Limb (tissue), 2 donors: ENCODE results near the gene TTC7B.
A peak's percentile ranks its signal among the peaks of the same experiment; 100 is the strongest.

Experiments used
- DNase-seq, 2 donors: peaks; one replicate each; pipeline ENCODE4 v3.0.0-alpha.2; 2016; ENCODE audit errors: extremely low spot score in 2 of 2

The TTC7B gene

GRCh38 chr14:90742252-90742651 is 74.0 kb downstream of the TTC7B start:
- no peak for DNase-seq

GRCh38 chr14:90741682-90741946 is 74.6 kb downstream of the TTC7B start:
- DNase-seq = no peak

- DNase-seq = no peak
Observed at GRCh38 chr14:90740946-90741681, 75.1 kb downstream of the TTC7B start.

GRCh38 chr14:90740081-90740480 is 76.1 kb downstream of the TTC7B start:
- DNase-seq = no peak

- no peak for DNase-seq
Observed at GRCh38 chr14:90739318-90740068, 76.7 kb downstream of the TTC7B start.

DNA sequence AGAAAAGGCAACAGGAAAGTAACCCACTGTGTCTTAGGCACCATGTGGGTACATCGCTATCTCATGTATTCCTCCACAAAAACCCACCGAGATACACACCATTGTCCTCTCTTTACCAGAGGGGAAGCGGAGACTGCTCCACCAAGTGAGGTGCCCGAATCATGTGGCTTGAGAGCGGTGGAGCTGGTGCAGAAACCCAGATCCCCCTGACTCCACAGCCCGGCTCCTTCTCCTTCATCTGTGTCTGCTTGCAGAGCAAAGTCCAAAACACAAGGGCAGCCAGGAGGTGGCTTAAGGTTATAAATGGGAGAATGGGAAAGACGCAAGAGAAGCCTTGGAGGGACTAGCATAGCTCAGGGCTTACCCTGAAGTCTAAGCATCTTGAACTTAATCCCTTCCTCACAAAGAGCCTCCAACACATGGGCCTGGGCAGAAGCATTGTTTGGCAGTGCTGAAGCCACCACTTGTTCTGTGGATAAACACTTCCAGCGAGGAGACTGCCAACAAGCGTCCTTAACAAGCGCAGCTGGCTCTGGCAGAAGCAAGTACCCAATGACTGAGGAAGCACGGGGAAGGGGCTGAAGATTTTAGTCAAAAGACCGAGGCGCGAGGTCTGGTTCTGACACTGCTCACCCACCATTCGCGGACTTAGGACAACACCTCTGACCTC is 83.0 kb downstream of the TTC7B start:
- no peak for DNase-seq

DNA sequence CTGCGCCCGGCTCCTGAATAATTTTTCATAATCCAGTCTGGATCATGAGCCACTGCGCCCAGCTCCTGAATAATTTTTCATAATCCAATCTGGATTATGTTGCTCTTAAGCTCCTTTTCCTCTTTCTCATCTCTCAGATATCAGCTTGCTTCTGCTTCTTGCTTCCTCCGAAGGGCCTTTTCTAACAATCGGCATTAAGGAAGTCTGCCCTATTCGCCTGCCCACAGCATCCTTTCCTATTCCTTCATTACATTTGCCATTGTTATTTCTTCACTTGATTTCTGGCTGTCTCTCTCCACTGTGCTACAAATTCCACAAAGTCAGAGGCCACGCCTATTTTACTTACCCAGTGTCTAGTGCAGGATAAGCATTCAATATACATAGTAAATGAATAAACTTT is 83.5 kb downstream of the TTC7B start:
- no peak for DNase-seq

DNA sequence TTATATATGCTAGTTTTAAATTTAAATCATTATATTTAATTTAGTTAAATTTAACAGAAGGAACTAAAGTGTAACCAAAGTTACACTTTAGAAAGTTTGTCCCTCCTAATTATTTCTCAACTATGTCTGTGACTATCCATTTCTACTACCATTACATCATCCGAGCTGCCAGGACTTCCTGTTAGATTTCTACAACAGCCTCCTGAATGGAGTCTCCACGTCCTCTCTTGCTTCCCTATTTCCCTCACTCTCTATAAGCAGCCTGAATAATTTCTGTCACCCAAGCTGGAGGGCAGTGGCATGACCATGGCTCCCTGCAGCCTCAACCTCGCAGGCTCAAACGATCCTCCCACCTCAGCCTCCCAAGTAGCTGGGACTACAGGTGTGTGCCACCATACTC is 84.1 kb downstream of the TTC7B start:
- no peak for DNase-seq

DNA sequence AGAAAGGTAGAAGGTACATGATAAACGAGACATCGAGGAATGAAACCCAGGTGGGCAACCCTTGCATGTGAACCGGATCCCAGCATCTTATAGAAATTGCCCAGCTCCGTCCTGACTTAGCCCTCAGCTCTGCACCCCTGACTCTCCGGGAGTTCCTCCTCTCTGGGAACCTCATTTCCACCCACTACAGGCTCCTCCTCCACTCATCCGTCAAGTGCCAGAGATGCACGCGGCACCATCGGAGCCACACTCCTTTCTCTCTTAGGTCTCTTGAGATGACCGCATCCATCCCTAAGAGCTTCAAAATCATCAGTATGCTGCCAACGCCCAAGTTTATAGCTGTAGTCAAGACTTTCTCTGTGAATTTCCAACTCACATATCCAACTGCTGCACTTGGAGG is 84.7 kb downstream of the TTC7B start:
- DNase-seq = no peak

GRCh38 chr14:90730206-90730766 is 85.9 kb downstream of the TTC7B start:
- no peak for DNase-seq

- no peak for DNase-seq
Observed at GRCh38 chr14:90728951-90729350, 87.3 kb downstream of the TTC7B start.

GRCh38 chr14:90727082-90727481 is 89.1 kb downstream of the TTC7B start:
- no peak for DNase-seq

DNA sequence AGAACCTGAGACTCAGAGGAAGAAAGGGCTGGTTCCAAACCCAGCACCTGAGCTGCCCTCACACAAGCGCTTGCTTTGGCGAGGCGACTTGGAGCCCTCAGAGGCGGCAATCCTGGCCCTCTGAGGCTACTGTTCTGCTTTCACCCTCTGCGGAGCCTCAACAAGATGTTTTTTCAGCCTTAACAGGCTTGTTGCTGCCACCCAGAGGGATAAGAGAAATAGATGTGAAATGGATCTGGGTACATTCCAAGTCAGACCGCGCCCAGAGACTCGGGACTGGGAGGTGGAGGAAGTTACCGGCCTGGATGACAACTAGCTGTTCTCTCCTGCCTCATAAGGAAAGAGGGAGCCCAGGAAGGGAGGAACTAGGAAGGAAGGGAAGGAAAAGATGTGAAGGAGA is 89.6 kb downstream of the TTC7B start:
- DNase-seq = peak; percentile 47 to 50

- DNase-seq = no peak
Observed at GRCh38 chr14:90724866-90725265, 91.4 kb downstream of the TTC7B start.

DNA sequence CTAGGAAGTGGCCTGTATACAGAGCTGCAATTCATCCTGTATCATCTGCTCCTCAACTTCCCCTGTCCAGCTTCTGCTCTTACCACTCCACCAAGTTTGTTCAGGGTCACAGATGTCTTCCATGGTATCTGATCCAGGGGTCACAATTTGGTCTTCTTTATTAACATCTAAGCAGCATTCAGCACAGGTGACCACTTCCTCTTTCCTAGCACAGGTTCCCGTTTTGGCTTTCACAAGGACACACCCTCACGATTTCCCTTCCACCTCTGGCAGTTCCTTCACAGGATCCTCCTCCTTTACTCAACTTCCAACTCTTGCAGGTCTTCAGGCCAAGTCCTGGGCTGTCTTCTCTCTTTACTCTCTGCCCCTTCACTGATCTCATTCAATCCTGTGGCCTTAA is 93.6 kb downstream of the TTC7B start:
- no peak for DNase-seq

- DNase-seq = no peak
Observed at GRCh38 chr14:90721619-90722305, 94.5 kb downstream of the TTC7B start.

DNA sequence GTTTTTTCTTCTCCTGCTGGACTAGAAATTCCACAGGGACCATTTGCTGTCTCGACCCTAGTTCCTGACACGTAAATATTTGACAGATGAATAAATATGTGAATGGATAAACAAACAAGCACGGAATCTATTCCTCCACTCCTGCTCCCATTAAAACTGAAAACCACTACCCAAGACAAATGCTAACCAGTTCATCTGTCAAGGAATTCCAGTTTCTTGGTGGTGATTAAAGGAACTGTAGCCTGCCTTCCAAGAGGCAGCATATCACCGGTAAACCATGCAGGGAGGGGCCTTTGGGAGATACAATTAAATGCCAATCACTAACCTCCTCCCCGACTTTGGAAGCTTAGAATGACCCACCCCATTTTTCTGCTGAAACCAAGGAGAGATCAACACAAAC is 95.4 kb downstream of the TTC7B start:
- no peak for DNase-seq

- DNase-seq = no peak
Observed at GRCh38 chr14:90720336-90720735, 95.9 kb downstream of the TTC7B start.

DNA sequence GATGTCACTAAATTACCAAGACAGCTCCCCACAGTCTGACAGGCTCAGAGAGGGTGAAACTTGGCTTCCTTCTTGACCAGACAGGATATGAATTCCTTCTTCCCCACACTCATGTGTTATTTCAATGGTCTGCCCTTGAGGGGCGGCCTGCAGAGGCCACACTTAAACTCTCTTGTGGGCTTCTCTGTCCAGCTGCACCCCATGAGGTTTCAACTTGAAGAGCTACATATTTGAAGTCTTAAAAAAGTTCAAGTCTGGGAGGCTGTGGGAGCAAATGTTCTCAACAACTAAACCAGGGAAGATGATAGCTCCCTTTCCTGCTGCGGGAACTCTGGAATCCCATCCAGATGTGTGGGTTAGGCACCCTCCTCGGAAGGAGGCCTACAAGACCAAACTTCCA is 98.3 kb downstream of the TTC7B start:
- DNase-seq = peak in 1 of 2 donors; percentile 44

DNA sequence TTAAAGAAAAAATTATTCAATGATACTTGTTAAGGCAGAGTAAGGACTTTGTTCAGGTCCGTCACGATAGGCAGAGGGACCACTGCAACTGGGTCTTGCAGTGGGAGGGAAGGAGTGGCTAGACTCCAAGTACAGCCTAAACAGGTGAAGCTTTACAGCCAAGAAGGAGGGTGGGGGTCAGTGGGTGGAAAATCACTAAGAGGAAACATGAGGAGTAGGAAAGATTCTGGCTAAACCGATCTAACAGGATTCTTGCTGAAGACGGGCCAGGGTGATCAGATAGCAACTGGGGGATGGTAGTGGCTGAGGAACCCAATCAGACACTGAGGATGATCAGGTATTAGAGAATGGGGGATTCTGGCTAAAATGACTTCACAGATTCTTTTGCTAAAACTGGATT is 100.2 kb downstream of the TTC7B start:
- DNase-seq = no peak

DNA sequence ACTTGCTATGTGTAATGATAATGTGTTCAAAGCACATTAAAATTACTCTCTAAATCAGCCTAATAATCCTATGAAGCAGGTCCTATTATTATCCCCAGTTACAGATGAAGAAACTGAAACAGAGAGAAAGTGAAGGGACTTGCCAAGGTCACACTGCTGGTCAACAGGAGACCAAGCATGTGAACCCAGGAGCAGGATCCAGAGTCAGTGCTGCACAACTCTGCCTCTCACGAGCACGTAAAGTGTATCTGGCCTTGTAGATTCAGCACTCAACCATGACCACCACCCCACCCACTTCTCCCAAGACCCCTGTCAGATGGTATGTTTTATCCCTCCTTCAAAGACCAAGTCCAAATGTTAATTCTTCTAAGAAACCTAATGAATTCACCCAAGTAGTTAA is 100.7 kb downstream of the TTC7B start:
- DNase-seq = no peak

DNA sequence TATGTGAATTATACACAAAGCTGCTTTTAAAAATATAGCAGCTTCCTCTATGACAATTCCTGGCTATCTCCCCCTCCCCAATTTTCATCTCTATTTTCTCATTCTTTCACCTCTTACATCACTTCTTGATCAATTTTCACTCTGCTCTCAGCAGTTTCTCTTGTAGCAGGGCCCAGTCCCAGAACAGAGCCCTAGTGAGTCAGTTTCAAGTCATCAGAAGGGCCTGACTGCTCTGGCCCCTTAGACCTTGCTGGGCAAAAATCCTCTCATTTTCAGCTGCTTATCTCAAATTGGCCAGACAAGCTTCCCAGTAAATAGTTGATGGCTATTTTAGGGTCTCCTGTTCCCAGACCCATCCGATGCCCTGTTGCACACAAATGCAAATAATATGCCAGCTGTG is 101.4 kb downstream of the TTC7B start:
- no peak for DNase-seq
